ENCODE data around the gene HES2. TPM values are rescaled to one million over a fixed set of nuclear protein-coding genes. Genes with fewer than 3 reads are reported as not detected.

The HES2 gene
- polyA plus RNA-seq, 2 of the 4 experiments (the other 2 are of a cell fraction): 0.75 to 1.8 TPM

DNA sequence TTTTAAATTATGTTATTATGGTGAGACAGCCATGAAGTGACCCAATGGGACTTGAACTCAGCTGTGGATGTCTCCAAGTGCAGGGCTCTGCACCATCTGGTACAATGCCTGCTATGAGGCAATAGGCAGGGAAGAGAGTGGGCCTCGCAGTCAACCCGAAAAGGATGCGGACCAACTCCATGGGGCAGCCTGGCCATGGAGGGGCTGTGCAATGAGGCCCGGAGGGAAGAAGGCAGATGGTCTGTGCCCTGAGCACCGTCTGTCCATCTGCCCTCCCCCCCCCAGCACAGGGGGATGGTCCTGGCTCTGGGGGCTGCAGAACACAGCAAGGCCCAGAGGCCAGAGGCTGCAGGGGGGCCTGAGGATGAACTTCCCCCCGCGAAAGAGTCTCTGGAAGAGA, 21.9 kb upstream of the HES2 start:
- ChIA-PET CTCF (interaction anchor here (0.7 to 6.7 kb wide), 8 partner anchors 8 to 1142 kb away, joined by 3 to 96 read pairs (median 4); partner anchors contain the start of gene HES2), POLR2A (no interaction called here)
- no peak for FAIRE-seq
- WGBS (ENCODE audit: missing lambda C conversion rate): 90% methylated on average over 3 of the region's 7 CpGs
- peaks cover 5% of the 10 kb centered on the region; the same call in 1 of the 3 replicates for H3K4me1 ChIP-seq
- no peak overlapping the region for H3K4me2 ChIP-seq
- no peak overlapping the region for H3K4me3 ChIP-seq
- no peak overlapping the region for H3K27ac ChIP-seq
- no peak for TF ChIP-seq RAD21 (conservative IDR thresholded peaks at IDR 0.05 in 1 of 2, IDR thresholded peaks at IDR 0.05 in 1 of 2)
- TF ChIP-seq, protein P1, sequence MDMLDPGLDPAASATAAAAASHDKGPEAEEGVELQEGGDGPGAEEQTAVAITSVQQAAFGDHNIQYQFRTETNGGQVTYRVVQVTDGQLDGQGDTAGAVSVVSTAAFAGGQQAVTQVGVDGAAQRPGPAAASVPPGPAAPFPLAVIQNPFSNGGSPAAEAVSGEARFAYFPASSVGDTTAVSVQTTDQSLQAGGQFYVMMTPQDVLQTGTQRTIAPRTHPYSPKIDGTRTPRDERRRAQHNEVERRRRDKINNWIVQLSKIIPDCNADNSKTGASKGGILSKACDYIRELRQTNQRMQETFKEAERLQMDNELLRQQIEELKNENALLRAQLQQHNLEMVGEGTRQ (IDR thresholded peaks at IDR 0.05): no peak
- TF ChIP-seq, protein P2, sequence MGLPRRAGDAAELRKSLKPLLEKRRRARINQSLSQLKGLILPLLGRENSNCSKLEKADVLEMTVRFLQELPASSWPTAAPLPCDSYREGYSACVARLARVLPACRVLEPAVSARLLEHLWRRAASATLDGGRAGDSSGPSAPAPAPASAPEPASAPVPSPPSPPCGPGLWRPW (IDR thresholded peaks at IDR 0.05): no peak
- no peak for TF ChIP-seq ZNF302 (CRISPR knock-in tag; IDR thresholded peaks at IDR 0.05)
- TF ChIP-seq ZSCAN20 (CRISPR knock-in tag; IDR thresholded peaks at IDR 0.05): no peak
- no peak for TF ChIP-seq HDAC2 (IDR thresholded peaks at IDR 0.05)
- TF ChIP-seq HOXA7 (CRISPR knock-in tag; IDR thresholded peaks at IDR 0.05): no peak
- no peak for TF ChIP-seq RFX5 (IDR thresholded peaks at IDR 0.05)
- TF ChIP-seq, protein P3, sequence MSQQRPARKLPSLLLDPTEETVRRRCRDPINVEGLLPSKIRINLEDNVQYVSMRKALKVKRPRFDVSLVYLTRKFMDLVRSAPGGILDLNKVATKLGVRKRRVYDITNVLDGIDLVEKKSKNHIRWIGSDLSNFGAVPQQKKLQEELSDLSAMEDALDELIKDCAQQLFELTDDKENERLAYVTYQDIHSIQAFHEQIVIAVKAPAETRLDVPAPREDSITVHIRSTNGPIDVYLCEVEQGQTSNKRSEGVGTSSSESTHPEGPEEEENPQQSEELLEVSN (IDR thresholded peaks at IDR 0.05; ENCODE audit: borderline replicate concordance, low read depth): no peak
- TF ChIP-seq JUN (IDR thresholded peaks at IDR 0.05): no peak
- no peak for TF ChIP-seq PHF8 (IDR thresholded peaks at IDR 0.05; ENCODE audit: borderline replicate concordance, low read depth)
- TF ChIP-seq BHLHE40 (IDR thresholded peaks at IDR 0.05; ENCODE audit: low read depth, low read length): no peak
- ATAC-seq: no peak
- DNase-seq (ENCODE audit: low read depth in 1 of 2, low spot score in 1 of 2): no peak
- H3K9me3 ChIP-seq: no peaks in the 10 kb centered on the region

DNA sequence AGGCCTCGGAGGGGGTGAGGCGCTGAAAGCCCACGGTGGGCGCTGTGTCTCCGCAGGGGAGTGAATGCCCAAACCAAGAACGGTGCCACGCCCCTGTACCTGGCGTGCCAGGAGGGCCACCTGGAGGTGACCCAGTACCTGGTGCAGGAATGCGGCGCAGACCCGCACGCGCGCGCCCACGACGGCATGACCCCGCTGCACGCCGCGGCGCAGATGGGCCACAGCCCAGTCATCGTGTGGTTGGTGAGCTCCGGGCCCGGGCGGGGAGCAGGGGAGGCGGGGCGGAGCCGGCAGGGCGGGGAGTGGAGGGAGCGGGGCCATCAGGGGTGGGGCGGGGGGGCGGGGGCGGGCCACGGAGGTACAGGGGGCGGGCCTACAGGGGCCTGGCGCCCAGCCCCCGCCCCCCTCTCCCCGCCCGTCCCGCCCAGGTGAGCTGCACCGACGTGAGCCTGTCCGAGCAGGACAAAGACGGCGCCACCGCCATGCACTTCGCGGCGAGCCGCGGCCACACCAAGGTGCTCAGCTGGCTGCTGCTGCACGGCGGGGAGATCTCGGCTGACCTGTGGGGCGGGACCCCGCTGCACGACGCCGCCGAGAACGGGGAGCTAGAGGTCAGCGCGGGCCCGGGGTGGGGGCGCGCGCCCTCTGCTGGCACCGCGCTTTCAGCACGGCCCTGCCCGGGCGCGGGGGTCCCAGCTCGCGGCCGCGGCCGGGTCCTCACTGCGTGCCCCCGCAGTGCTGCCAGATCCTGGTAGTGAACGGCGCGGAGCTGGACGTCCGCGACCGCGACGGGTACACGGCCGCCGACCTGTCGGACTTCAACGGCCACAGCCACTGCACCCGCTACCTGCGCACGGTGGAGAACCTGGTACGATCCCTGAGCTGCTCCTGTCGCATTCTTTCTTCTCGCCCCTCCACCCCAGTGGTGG, 20.7 kb upstream of the HES2 start:
- POLR2A ChIA-PET: no interaction called here
- CTCF ChIA-PET: interaction anchor here (0.5 to 6.7 kb wide), 8 partner anchors 9 to 194 kb away, joined by 3 to 96 read pairs (median 4); partner anchors contain the start of genes ESPN and HES2

DNA sequence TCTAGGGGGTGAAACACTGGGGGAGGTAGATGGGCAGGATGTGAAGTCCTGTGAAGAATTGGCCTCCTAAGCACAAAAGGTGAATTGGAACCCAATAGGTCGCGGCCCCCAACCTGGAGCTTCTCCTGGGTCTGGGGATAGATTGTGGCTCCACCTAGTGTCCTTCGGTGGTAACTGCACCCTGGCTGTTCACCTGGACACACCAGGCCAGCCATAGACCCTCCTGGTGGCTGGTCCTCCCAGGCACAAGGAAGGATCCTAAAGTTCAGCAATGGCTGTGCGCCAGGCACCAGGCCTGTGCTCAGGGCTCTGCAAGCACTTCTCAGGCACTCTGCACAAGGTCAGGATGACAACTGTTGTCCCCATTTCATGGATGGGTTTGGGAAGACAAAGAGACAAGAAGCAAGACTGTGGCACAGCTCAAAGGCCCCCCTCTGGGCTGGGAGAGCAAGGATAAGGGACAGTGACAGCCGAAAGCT, 18.4 kb upstream of the HES2 start:
- POLR2A ChIA-PET: no interaction called here
- 0% methylated on average over 5 of the region's 5 CpGs for WGBS (ENCODE audit: missing lambda C conversion rate)
- no peak for FAIRE-seq
- Histone ChIP-seq H3K4me3 (no peak overlapping the region), H3K9me3 (no peaks in the 10 kb centered on the region), H3K4me1 (peaks cover 5% of the 10 kb centered on the region; the same call in 1 of the 3 replicates), H3K27ac (no peak overlapping the region), H3K4me2 (no peak overlapping the region)
- peak; percentile 74 to 83 for ATAC-seq
- CTCF ChIA-PET: interaction anchor here (0.7 to 6.7 kb wide), 33 partner anchors 10 to 232 kb away, joined by 3 to 96 read pairs (median 5); partner anchors contain the start of genes ESPN and HES2
- DNase-seq (ENCODE audit: low read depth in 1 of 2, low spot score in 1 of 2): peak; percentile 73 to 76
- no peak for TF ChIP-seq SREBF2 (IDR thresholded peaks at IDR 0.05)
- TF ChIP-seq SMC3 (IDR thresholded peaks at IDR 0.05): peak; percentile 49; the same call in 2 of the 3 replicates
- TF ChIP-seq FOSB (CRISPR knock-in tag; IDR thresholded peaks at IDR 0.05): no peak
- no peak for TF ChIP-seq CBX8 (IDR thresholded peaks at IDR 0.05)
- TF ChIP-seq RAD21 (conservative IDR thresholded peaks at IDR 0.05 in 1 of 2, IDR thresholded peaks at IDR 0.05 in 1 of 2): peak; percentile 50 to 51; a peak in 4 of 5 replicates
- TF ChIP-seq, protein P4, sequence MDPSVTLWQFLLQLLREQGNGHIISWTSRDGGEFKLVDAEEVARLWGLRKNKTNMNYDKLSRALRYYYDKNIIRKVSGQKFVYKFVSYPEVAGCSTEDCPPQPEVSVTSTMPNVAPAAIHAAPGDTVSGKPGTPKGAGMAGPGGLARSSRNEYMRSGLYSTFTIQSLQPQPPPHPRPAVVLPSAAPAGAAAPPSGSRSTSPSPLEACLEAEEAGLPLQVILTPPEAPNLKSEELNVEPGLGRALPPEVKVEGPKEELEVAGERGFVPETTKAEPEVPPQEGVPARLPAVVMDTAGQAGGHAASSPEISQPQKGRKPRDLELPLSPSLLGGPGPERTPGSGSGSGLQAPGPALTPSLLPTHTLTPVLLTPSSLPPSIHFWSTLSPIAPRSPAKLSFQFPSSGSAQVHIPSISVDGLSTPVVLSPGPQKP (IDR thresholded peaks at IDR 0.05; ENCODE audit: low read depth, low read length): no peak
- no peak for TF ChIP-seq EHMT2 (IDR thresholded peaks at IDR 0.05; ENCODE audit: low read depth)
- no peak for TF ChIP-seq CHD2 (IDR thresholded peaks at IDR 0.05; ENCODE audit: low read length, partially characterized antibody)
- TF ChIP-seq KDM5A (IDR thresholded peaks at IDR 0.05): no peak
- TF ChIP-seq HEYL (CRISPR knock-in tag; IDR thresholded peaks at IDR 0.05): no peak
- no peak for TF ChIP-seq CBX2 (IDR thresholded peaks at IDR 0.05; ENCODE audit: borderline replicate concordance, low read depth)
- TF ChIP-seq NPAS2 (CRISPR knock-in tag; IDR thresholded peaks at IDR 0.05; ENCODE audit: borderline replicate concordance): no peak
- TF ChIP-seq NFE2L2 (conservative IDR thresholded peaks at IDR 0.05; ENCODE audit: low read length): no peak

More for the DNA sequence above, 20.7 kb upstream of the HES2 start:
- WGBS (ENCODE audit: missing lambda C conversion rate): 38% methylated on average over 7 of the region's 101 CpGs
- ATAC-seq: peak; percentile 47 to 75; a peak in 5 of 6 replicates
- H3K9me3 ChIP-seq: no peaks in the 10 kb centered on the region
- peaks cover 5% of the 10 kb centered on the region; the same call in 1 of the 3 replicates for H3K4me1 ChIP-seq
- peak overlapping the region; percentile 70 for H3K4me2 ChIP-seq
- TF ChIP-seq, protein P5, sequence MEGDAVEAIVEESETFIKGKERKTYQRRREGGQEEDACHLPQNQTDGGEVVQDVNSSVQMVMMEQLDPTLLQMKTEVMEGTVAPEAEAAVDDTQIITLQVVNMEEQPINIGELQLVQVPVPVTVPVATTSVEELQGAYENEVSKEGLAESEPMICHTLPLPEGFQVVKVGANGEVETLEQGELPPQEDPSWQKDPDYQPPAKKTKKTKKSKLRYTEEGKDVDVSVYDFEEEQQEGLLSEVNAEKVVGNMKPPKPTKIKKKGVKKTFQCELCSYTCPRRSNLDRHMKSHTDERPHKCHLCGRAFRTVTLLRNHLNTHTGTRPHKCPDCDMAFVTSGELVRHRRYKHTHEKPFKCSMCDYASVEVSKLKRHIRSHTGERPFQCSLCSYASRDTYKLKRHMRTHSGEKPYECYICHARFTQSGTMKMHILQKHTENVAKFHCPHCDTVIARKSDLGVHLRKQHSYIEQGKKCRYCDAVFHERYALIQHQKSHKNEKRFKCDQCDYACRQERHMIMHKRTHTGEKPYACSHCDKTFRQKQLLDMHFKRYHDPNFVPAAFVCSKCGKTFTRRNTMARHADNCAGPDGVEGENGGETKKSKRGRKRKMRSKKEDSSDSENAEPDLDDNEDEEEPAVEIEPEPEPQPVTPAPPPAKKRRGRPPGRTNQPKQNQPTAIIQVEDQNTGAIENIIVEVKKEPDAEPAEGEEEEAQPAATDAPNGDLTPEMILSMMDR (IDR thresholded peaks at IDR 0.05): peak; percentile 37
- no peak for TF ChIP-seq ZNF302 (CRISPR knock-in tag; IDR thresholded peaks at IDR 0.05)
- DNase-seq (ENCODE audit: low read depth in 1 of 2, low spot score in 1 of 2): peak in 1 of 2 experiments; percentile 37
- FAIRE-seq: no peak
- peak overlapping the region; percentile 42 for H3K4me3 ChIP-seq
- H3K27ac ChIP-seq: 0 out of 6 replicates have a peak overlapping the region, but pooled peaks of 1 of the 2 experiments have one; percentile 57

Measured in A549 (cell line).